Stimulated activated naive CD8-positive, alpha-beta T cell treated with anti-CD3 and anti-CD28 coated beads, Interleukin-15, amount 100 ng/mL, for 72 hours (primary cell): Measurements from ENCODE around the gene FAM83B.
"Not testable (repeated sequence)": the region's sequence is repeated elsewhere in the genome, so short reads cannot be mapped to it uniquely, and the experiment has no call there.

Experiments used
- ATAC-seq: fragments of 150-1000 bp; cut with Tn5 transposase; 2 replicates; pipeline ENCODE4 v1.10.0; 2021; ENCODE audit warnings: mild to moderate bottlenecking, moderate library complexity
- DNase-seq, 2 donors: peaks; one replicate each; pipeline ENCODE4 v3.0.0; 2021 to 2022
- H3K27ac Mint-ChIP-seq, 2 donors: one replicate each; pipeline ENCODE4 v1.8.0; 2022; ENCODE audit warnings: mild to moderate bottlenecking in 2 of 2, mixed read lengths in 2 of 2, moderate library complexity in 2 of 2
- H3K27me3 Mint-ChIP-seq: one replicate; pipeline ENCODE4 v1.8.0; 2022; ENCODE audit warnings: mixed read lengths
- H3K4me1 Mint-ChIP-seq: one replicate; pipeline ENCODE4 v1.8.0; 2022; ENCODE audit warnings: mild to moderate bottlenecking, mixed read lengths
- H3K4me3 Mint-ChIP-seq, 2 donors: one replicate each; pipeline ENCODE4 v1.8.0; 2022; ENCODE audit warnings: mild to moderate bottlenecking in 2 of 2, mixed read lengths in 2 of 2, moderate library complexity in 1 of 2
- H3K9me3 Mint-ChIP-seq, 2 donors: one replicate each; pipeline ENCODE4 v1.8.0; 2022; ENCODE audit warnings: mixed read lengths in 2 of 2

Gene FAM83B

GRCh38 chr6:54961372-54961771 is 114.8 kb downstream of the FAM83B start:
- H3K27me3 Mint-ChIP-seq, ATAC-seq, H3K4me3 Mint-ChIP-seq, H3K27ac Mint-ChIP-seq, H3K9me3 Mint-ChIP-seq, H3K4me1 Mint-ChIP-seq, DNase-seq: not testable (repeated sequence)

GRCh38 chr6:54970337-54970736 is 123.8 kb downstream of the FAM83B start:
- Mint-ChIP-seq H3K9me3 (no peaks in the 10 kb centered on the region), H3K4me3 (no peak overlapping the region), H3K27ac (no peak overlapping the region), H3K27me3 (no peaks in the 10 kb centered on the region), H3K4me1 (no peaks in the 10 kb centered on the region)
- DNase-seq (no peak), ATAC-seq (no peak)

GRCh38 chr6:54971825-54972224 is 125.3 kb downstream of the FAM83B start:
- no peak overlapping the region for H3K4me3 Mint-ChIP-seq
- H3K27ac Mint-ChIP-seq, result no peak overlapping the region
- no peaks in the 10 kb centered on the region for H3K9me3 Mint-ChIP-seq
- no peaks in the 10 kb centered on the region for H3K4me1 Mint-ChIP-seq
- H3K27me3 Mint-ChIP-seq, result no peaks in the 10 kb centered on the region
- ATAC-seq, result no peak
- no peak for DNase-seq

GRCh38 chr6:54979161-54979560 is 132.6 kb downstream of the FAM83B start:
- not testable (repeated sequence) for H3K27me3 Mint-ChIP-seq, H3K4me3 Mint-ChIP-seq, ATAC-seq, H3K4me1 Mint-ChIP-seq, DNase-seq, H3K27ac Mint-ChIP-seq
- H3K9me3 Mint-ChIP-seq, result peaks cover 8 to 18% of the 10 kb centered on the region in 2 donors

GRCh38 chr6:54980511-54981275 is 134.1 kb downstream of the FAM83B start:
- ATAC-seq, result no peak
- no peak for DNase-seq
- no peaks in the 10 kb centered on the region for H3K27me3 Mint-ChIP-seq
- peaks cover 15 to 31% of the 10 kb centered on the region in 2 donors for H3K9me3 Mint-ChIP-seq
- no peak overlapping the region for H3K27ac Mint-ChIP-seq
- no peaks in the 10 kb centered on the region for H3K4me1 Mint-ChIP-seq
- H3K4me3 Mint-ChIP-seq, result no peak overlapping the region

- no peak for DNase-seq
Measured at GRCh38 chr6:54981276-54981609, 134.7 kb downstream of the FAM83B start.

GRCh38 chr6:54981647-54982046 is 135.1 kb downstream of the FAM83B start:
- Mint-ChIP-seq H3K9me3 (peaks cover 18 to 35% of the 10 kb centered on the region in 2 donors), H3K4me3 (no peak overlapping the region), H3K4me1 (no peaks in the 10 kb centered on the region), H3K27me3 (no peaks in the 10 kb centered on the region), H3K27ac (peak overlapping the region in 1 of 2 donors; percentile 42)
- ATAC-seq, result no peak
- no peak for DNase-seq

More at GRCh38 chr6:54981276-54981609, 134.7 kb downstream of the FAM83B start:
- Mint-ChIP-seq H3K4me3 (no peak overlapping the region), H3K27me3 (no peaks in the 10 kb centered on the region), H3K4me1 (no peaks in the 10 kb centered on the region), H3K9me3 (peaks cover 15 to 31% of the 10 kb centered on the region in 2 donors), H3K27ac (no peak overlapping the region)
- no peak for ATAC-seq

- Mint-ChIP-seq H3K27me3 (no peaks in the 10 kb centered on the region), H3K4me3 (no peak overlapping the region), H3K4me1 (no peaks in the 10 kb centered on the region), H3K27ac (no peak overlapping the region), H3K9me3 (peaks cover 18 to 36% of the 10 kb centered on the region in 2 donors)
- DNase-seq (no peak), ATAC-seq (no peak)
Measured at GRCh38 chr6:54987633-54988290, 141.2 kb downstream of the FAM83B start.

- H3K4me3 Mint-ChIP-seq, result no peak overlapping the region
- H3K27me3 Mint-ChIP-seq, result no peaks in the 10 kb centered on the region
- H3K4me1 Mint-ChIP-seq, result no peaks in the 10 kb centered on the region
- no peak overlapping the region for H3K27ac Mint-ChIP-seq
- peaks cover 18 to 36% of the 10 kb centered on the region in 2 donors for H3K9me3 Mint-ChIP-seq
- ATAC-seq (no peak), DNase-seq (no peak)
Measured at GRCh38 chr6:54988576-54988975, 142.0 kb downstream of the FAM83B start.

GRCh38 chr6:54990001-54990400 is 143.4 kb downstream of the FAM83B start:
- H3K4me3 Mint-ChIP-seq, result no peak overlapping the region
- ATAC-seq, result no peak
- no peak for DNase-seq
- H3K9me3 Mint-ChIP-seq, result peaks cover 9 to 33% of the 10 kb centered on the region in 2 donors
- no peaks in the 10 kb centered on the region for H3K27me3 Mint-ChIP-seq
- no peaks in the 10 kb centered on the region for H3K4me1 Mint-ChIP-seq
- no peak overlapping the region for H3K27ac Mint-ChIP-seq
